BLaER1 (cell line): ENCODE results near the gene MUS81.
"Not testable (repeated sequence)": the region's sequence is repeated elsewhere in the genome, so short reads cannot be mapped to it uniquely, and the experiment has no call there.

Experiments
- H3K27ac ChIP-seq: shearing (Covaris generic); formaldehyde crosslinking; 2 replicates; pipeline ENCODE4 v1.8.1; 2022
- H3K27me3 ChIP-seq: shearing (Covaris generic); formaldehyde crosslinking; 2 replicates; pipeline ENCODE4 v1.8.1; 2022
- H3K36me3 ChIP-seq: shearing (Covaris generic); formaldehyde crosslinking; 2 replicates; pipeline ENCODE4 v1.8.1; 2022
- H3K4me1 ChIP-seq: shearing (Covaris generic); formaldehyde crosslinking; 2 replicates; pipeline ENCODE4 v1.8.1; 2022
- H3K4me2 ChIP-seq: shearing (Covaris generic); formaldehyde crosslinking; 2 replicates; pipeline ENCODE4 v1.8.1; 2022
- H3K4me3 ChIP-seq: shearing (Covaris generic); formaldehyde crosslinking; 2 replicates; pipeline ENCODE4 v1.8.1; 2022
- H3K9ac ChIP-seq: shearing (Covaris generic); formaldehyde crosslinking; 2 replicates; pipeline ENCODE4 v1.8.1; 2022
- H3K9me3 ChIP-seq: shearing (Covaris generic); formaldehyde crosslinking; 2 replicates; pipeline ENCODE4 v1.8.1; 2022
- H4K20me1 ChIP-seq: shearing (Covaris generic); formaldehyde crosslinking; 2 replicates; pipeline ENCODE4 v1.8.1; 2022
- Cebpa-rat ChIP-seq: shearing (Covaris generic); IDR thresholded peaks from 2 replicates; pipeline ENCODE4 v1.8.1; 2022

The MUS81 gene

GRCh38 chr11:65822776-65823528 is 37.3 kb upstream of the MUS81 start:
- H3K4me2 ChIP-seq: no peak overlapping the region
- no peak for TF ChIP-seq Cebpa-rat
- H3K9me3 ChIP-seq: no peaks in the 10 kb centered on the region
- no peak overlapping the region for H3K27ac ChIP-seq
- no peaks in the 10 kb centered on the region for H3K27me3 ChIP-seq
- H3K9ac ChIP-seq: no peak overlapping the region
- no peaks in the 10 kb centered on the region for H3K36me3 ChIP-seq
- no peaks in the 10 kb centered on the region for H4K20me1 ChIP-seq
- H3K4me3 ChIP-seq: no peak overlapping the region
- H3K4me1 ChIP-seq: peaks cover 41% of the 10 kb centered on the region

GRCh38 chr11:65826984-65827735 is 33.1 kb upstream of the MUS81 start:
- no peak for TF ChIP-seq Cebpa-rat
- no peaks in the 10 kb centered on the region for H3K9me3 ChIP-seq
- H3K4me1 ChIP-seq: peaks cover 22% of the 10 kb centered on the region
- H3K27ac ChIP-seq: no peak overlapping the region
- no peak overlapping the region for H3K4me2 ChIP-seq
- H3K36me3 ChIP-seq: no peaks in the 10 kb centered on the region
- H3K4me3 ChIP-seq: no peak overlapping the region
- H3K9ac ChIP-seq: no peak overlapping the region
- no peaks in the 10 kb centered on the region for H3K27me3 ChIP-seq
- H4K20me1 ChIP-seq: no peaks in the 10 kb centered on the region

GRCh38 chr11:65829459-65829858 is 30.8 kb upstream of the MUS81 start:
- Histone ChIP-seq H3K4me1 (peaks cover 27% of the 10 kb centered on the region), H4K20me1 (no peaks in the 10 kb centered on the region), H3K27ac (no peak overlapping the region), H3K4me2 (no peak overlapping the region; the same call in 1 of the 2 replicates), H3K9ac (no peak overlapping the region), H3K36me3 (no peaks in the 10 kb centered on the region), H3K4me3 (no peak overlapping the region), H3K9me3 (no peaks in the 10 kb centered on the region), H3K27me3 (no peaks in the 10 kb centered on the region)
- TF ChIP-seq Cebpa-rat: no peak

GRCh38 chr11:65832231-65832630 is 28.0 kb upstream of the MUS81 start:
- peak overlapping the region; percentile 92 for H3K4me2 ChIP-seq
- H4K20me1 ChIP-seq, H3K4me3 ChIP-seq, H3K36me3 ChIP-seq, H3K27me3 ChIP-seq, H3K9ac ChIP-seq, H3K27ac ChIP-seq: not testable (repeated sequence)
- peaks cover 11% of the 10 kb centered on the region for H3K9me3 ChIP-seq
- H3K4me1 ChIP-seq: peaks cover 33% of the 10 kb centered on the region

GRCh38 chr11:65833297-65834030 is 26.8 kb upstream of the MUS81 start, which contains the start of gene SNX32:
SNX32 (plus strand) TSS chr11:65833963; CDS start chr11:65834066, 103 bp downstream.
- Histone ChIP-seq H3K27ac (peak within 1 kb of the TSS; percentile 95), H3K27me3 (no peaks in the 10 kb centered on the region), H3K9me3 (peaks cover 15% of the 10 kb centered on the region), H3K4me2 (peak within 1 kb of the TSS; percentile 92), H3K4me1 (peaks cover 33% of the 10 kb centered on the region), H4K20me1 (no peaks in the 10 kb centered on the region), H3K9ac (peak within 1 kb of the TSS; percentile 89), H3K36me3 (0 out of 2 replicates have a peak, but pooled peaks cover 6% of the 10 kb centered on the region), H3K4me3 (peak within 1 kb of the TSS; percentile 76)
- TF ChIP-seq Cebpa-rat: no peak

GRCh38 chr11:65834202-65834601 is 26.0 kb upstream of the MUS81 start:
- peak overlapping the region; percentile 95 for H3K27ac ChIP-seq
- peaks cover 33% of the 10 kb centered on the region for H3K4me1 ChIP-seq
- H3K9me3 ChIP-seq: peaks cover 15% of the 10 kb centered on the region
- no peak for TF ChIP-seq Cebpa-rat
- no peaks in the 10 kb centered on the region for H4K20me1 ChIP-seq
- H3K4me3 ChIP-seq: peak overlapping the region; percentile 76
- no peaks in the 10 kb centered on the region for H3K27me3 ChIP-seq
- peak overlapping the region; percentile 92 for H3K4me2 ChIP-seq
- 0 out of 2 replicates have a peak, but pooled peaks cover 6% of the 10 kb centered on the region for H3K36me3 ChIP-seq
- H3K9ac ChIP-seq: peak overlapping the region; percentile 89

- TF ChIP-seq Cebpa-rat: no peak
Measured at GRCh38 chr11:65842144-65842543, 18.1 kb upstream of the MUS81 start.

GRCh38 chr11:65843811-65844210 is 16.4 kb upstream of the MUS81 start:
- 0 out of 2 replicates have a peak, but pooled peaks cover 8% of the 10 kb centered on the region for H4K20me1 ChIP-seq
- H3K36me3 ChIP-seq: no peaks in the 10 kb centered on the region
- no peak for TF ChIP-seq Cebpa-rat
- no peak overlapping the region for H3K27ac ChIP-seq
- H3K4me2 ChIP-seq: no peak overlapping the region
- H3K27me3 ChIP-seq: no peaks in the 10 kb centered on the region
- no peak overlapping the region for H3K4me3 ChIP-seq
- H3K9me3 ChIP-seq: no peaks in the 10 kb centered on the region
- H3K9ac ChIP-seq: no peak overlapping the region
- no peaks in the 10 kb centered on the region for H3K4me1 ChIP-seq

More at GRCh38 chr11:65842144-65842543, 18.1 kb upstream of the MUS81 start:
- Histone ChIP-seq H3K9me3 (peaks cover 5% of the 10 kb centered on the region; the same call in 1 of the 2 replicates), H4K20me1 (no peaks in the 10 kb centered on the region), H3K9ac (no peak overlapping the region), H3K4me1 (no peaks in the 10 kb centered on the region), H3K4me3 (no peak overlapping the region), H3K4me2 (no peak overlapping the region), H3K27ac (no peak overlapping the region), H3K27me3 (no peaks in the 10 kb centered on the region), H3K36me3 (no peaks in the 10 kb centered on the region)

- Histone ChIP-seq H3K4me3 (no peak overlapping the region), H3K9ac (no peak overlapping the region), H3K36me3 (no peaks in the 10 kb centered on the region), H3K4me2 (no peak overlapping the region), H3K9me3 (no peaks in the 10 kb centered on the region), H4K20me1 (peaks cover 10% of the 10 kb centered on the region; the same call in 1 of the 2 replicates), H3K27ac (no peak overlapping the region), H3K27me3 (no peaks in the 10 kb centered on the region), H3K4me1 (no peaks in the 10 kb centered on the region)
- TF ChIP-seq Cebpa-rat: no peak
Measured at GRCh38 chr11:65844231-65844872, 15.9 kb upstream of the MUS81 start.
